T-helper 1 cell treated with Interleukin-12 subunit alpha and Interleukin-12 subunit beta and Interleukin-4 antibody, amounts not matched to agents 30 ng/mL and 1 ng/mL, for 36 hours (primary cell): ENCODE data around the gene SPIRE1. TPM values are rescaled to one million over a fixed set of nuclear protein-coding genes. Genes with fewer than 3 reads are reported as not detected.

Experiments
- intact Hi-C: fragments of 100-400 bp; cut with micrococcal nuclease; formaldehyde crosslinking; loops from one replicate; pipeline ENCODE4 v1.15.1; 2024
- total RNA-seq: library from RNA; stranded (reverse); gene quantifications from 2 replicates; pipeline ENCODE4 v1.2.3, GENCODE V29; 2022

SPIRE1 gene
- total RNA-seq: 4.7 and 4.8 TPM in 2 replicates

GRCh38 chr18:12657684-12658425 is at the start of gene SPIRE1:
TSS of gene SPIRE1 (minus strand) at chr18:12658107. CDS start at chr18:12657866, 241 bp downstream.
- intact Hi-C loops: loop anchor here (1.0 to 2.0 kb wide), 5 partner anchors 45 to 387 kb away; partner anchors contain the start of genes CEP76, PRELID3A and PSMG2

GRCh38 chr18:12703664-12704063 is 45.8 kb upstream of the SPIRE1 start:
- intact Hi-C loops: loop anchor here (2.0 to 5.0 kb wide), 8 partner anchors 45 to 1023 kb away; partner anchors contain the start of genes CEP192, FAM210A, IMPA2 and PRELID3A

GRCh38 chr18:12703096-12703567 is 45.2 kb upstream of the SPIRE1 start:
- intact Hi-C loops: loop anchor here (2.0 to 5.0 kb wide), 8 partner anchors 44 to 1024 kb away; partner anchors contain the start of genes CEP192, FAM210A, IMPA2 and PRELID3A

- intact Hi-C loops: loop anchor here (1.0 to 5.0 kb wide), 14 partner anchors 44 to 1024 kb away; partner anchors contain the start of genes AFG3L2, CEP192, FAM210A and IMPA2
Observed at GRCh38 chr18:12702221-12703095, 44.6 kb upstream of the SPIRE1 start, which contains the start of the genes CEP76 and PSMG2. TSS of gene CEP76 (minus strand) at chr18:12702723. CDS start at chr18:12702548, 175 bp downstream. TSS of gene PSMG2 (plus strand) at chr18:12703042. CDS start at chr18:12703108, 66 bp downstream.

GRCh38 chr18:12701161-12701560 is 43.3 kb upstream of the SPIRE1 start:
- intact Hi-C loops: loop anchor here (5.0 kb wide), 1 partner anchor 676 kb away; no protein-coding TSS in a partner anchor

- intact Hi-C loops: loop anchor here (1.0 to 5.0 kb wide), 2 partner anchors 7 to 678 kb away; no protein-coding TSS in a partner anchor
Observed at GRCh38 chr18:12699747-12700146, 41.8 kb upstream of the SPIRE1 start.

- intact Hi-C loops: no loop called here
Observed at GRCh38 chr18:12694032-12694431, 36.1 kb upstream of the SPIRE1 start.

- intact Hi-C loops: loop anchor here (1.0 kb wide), 1 partner anchor 8 kb away; no protein-coding TSS in a partner anchor
Observed at GRCh38 chr18:12692206-12692605, 34.3 kb upstream of the SPIRE1 start.

- intact Hi-C loops: no loop called here
Observed at GRCh38 chr18:12689256-12689850, 31.4 kb upstream of the SPIRE1 start.

GRCh38 chr18:12686100-12686499 is 28.2 kb upstream of the SPIRE1 start:
- intact Hi-C loops: loop anchor here (1.0 kb wide), 1 partner anchor 248 kb away; no protein-coding TSS in a partner anchor

GRCh38 chr18:12679183-12679786 is 21.4 kb upstream of the SPIRE1 start:
- intact Hi-C loops: no loop called here

- intact Hi-C loops: no loop called here
Observed at GRCh38 chr18:12668041-12668440, 10.1 kb upstream of the SPIRE1 start.

- intact Hi-C loops: loop anchor here (1.0 to 5.0 kb wide), 8 partner anchors 43 to 389 kb away; partner anchors contain the start of genes AFG3L2, CEP76 and PSMG2
Observed at GRCh38 chr18:12659904-12660605, 2.1 kb upstream of the SPIRE1 start.

GRCh38 chr18:12658426-12659138 is 675 bp upstream of the SPIRE1 start:
- intact Hi-C loops: loop anchor here (2.0 kb wide), 4 partner anchors 44 to 388 kb away; partner anchors contain the start of genes CEP76 and PSMG2

GRCh38 chr18:12656938-12657683 is 796 bp downstream of the SPIRE1 start:
- intact Hi-C loops: loop anchor here (1.0 kb wide), 1 partner anchor 250 kb away; the partner anchor contains the start of gene PRELID3A

- intact Hi-C loops: no loop called here
Observed at GRCh38 chr18:12656605-12656937, 1.3 kb downstream of the SPIRE1 start.

- intact Hi-C loops: no loop called here
Observed at GRCh38 chr18:12654971-12655370, 2.9 kb downstream of the SPIRE1 start.

GRCh38 chr18:12652861-12653401 is 5.0 kb downstream of the SPIRE1 start:
- intact Hi-C loops: no loop called here
